Urothelium cell line (cell line): ENCODE measurements around the gene PPIF.

ENCODE experiments used
- DNase-seq: peaks from one replicate; pipeline ENCODE4 v3.0.0; 2011; ENCODE audit warnings: low spot score, mixed read lengths
- FAIRE-seq: peaks from 2 replicates; lab custom pipeline; 2011; peaks lifted over from hg19 to GRCh38; lab: Jason Lieb, UNC

The PPIF gene

DNA sequence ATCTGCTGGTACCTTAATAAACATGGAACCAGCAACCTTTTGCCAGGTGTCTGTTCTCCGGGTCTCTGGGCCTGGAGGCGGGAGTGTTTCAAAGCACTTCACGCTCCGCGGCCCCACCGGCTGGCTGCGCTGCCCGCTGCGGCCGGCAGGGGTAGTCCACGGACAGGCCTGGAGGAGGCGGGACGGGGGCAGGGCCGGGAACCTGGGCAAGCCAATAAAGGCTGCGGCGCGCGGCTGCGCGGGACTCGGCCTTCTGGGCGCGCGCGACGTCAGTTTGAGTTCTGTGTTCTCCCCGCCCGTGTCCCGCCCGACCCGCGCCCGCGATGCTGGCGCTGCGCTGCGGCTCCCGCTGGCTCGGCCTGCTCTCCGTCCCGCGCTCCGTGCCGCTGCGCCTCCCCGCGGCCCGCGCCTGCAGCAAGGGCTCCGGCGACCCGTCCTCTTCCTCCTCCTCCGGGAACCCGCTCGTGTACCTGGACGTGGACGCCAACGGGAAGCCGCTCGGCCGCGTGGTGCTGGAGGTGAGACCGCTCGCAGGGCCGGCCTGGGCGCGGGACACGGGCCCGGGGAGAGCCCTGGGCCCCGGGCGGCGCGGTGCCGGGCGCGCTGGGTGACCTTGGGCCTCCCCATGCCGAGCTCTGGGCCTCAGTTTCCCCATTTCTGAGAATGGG is at the start of gene PPIF:
Gene PPIF, plus strand, starts transcription at position 244 of the 668 bp plus-strand sequence. Its CDS starts 80 bp downstream, at position 324.
- FAIRE-seq, result peak; percentile 30
- DNase-seq, result peak; percentile 97

DNA sequence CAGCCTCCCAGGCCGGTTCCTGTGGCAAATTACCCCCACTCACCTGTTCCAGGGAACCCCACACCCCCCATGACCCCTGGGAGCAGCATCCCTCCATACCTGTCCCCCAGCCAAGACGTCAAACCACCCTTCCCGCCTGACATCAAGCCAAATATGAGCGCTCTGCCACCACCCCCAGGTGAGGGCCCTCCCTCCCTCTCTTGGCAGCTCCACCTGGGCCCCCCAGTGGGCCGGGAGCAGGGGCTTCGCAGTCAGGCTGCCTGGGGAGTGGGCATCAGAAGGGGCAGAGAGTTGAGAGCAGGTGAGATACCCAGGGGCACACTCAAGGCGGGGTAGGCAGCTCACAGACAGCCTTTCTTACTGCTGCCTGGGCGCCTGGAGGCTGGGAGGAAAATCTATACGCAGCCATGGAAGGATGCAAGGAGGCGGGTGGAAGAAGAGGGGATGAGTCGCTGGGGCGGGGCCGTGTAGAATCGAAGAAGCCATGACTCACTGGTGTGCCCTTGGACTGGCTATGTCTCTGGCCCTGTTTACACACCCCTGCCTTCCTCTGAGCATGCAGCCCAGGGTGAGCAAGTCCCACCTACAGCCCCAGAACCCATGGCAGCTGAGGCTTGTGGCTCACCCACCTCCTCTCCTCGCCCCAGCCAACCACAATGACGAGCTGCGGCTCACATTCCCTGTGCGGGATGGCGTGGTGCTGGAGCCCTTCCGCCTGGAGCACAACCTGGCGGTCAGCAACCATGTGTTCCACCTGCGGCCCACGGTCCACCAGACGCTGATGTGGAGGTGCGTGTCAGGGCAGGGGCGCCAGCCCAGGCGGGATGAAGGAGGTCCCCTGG is 48.6 kb upstream of the PPIF start:
- FAIRE-seq, result peak; percentile 88
- DNase-seq, result peak; percentile 93

DNA sequence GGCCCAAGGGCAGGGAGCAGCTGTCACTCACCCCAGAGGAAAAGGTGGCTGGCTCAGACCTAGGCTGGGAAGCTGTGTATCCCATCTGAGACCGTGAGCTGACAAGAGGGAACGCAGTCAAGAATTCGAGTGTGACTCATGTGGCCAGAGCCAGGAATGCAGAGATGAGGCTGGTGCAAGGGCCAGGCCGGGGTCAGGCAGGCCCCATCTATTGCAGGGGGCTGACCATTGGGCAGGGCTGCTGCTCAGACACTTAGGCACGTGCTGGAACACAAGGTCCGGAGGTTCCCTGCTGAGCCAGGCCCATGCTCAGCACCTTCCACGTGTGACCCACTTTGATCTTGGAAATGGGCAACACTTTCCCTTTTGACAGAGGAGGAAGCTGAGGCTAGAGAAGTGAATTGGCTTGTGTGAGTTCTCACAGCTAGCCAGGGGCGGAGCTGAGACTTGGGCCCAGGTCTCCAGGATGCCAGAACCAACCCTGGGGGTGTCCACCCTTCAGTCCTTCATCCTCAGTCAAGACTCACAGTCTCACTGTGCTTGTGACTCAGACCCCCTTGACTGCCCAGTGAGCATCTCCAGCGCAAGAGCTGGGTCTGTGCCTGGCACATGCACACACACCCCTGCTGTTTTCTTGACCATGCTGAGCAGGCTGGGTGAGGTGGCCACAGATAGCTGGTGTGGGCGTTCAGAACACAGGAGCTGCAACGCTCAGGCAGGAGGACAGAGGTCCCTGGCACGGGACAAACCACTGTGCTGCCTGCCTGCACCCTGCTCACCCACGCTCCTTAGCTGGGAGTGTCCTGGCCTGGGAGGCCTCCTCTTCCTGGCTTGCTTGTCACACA is 47.6 kb upstream of the PPIF start:
- DNase-seq (peak; percentile 68), FAIRE-seq (peak; percentile 89)

DNA sequence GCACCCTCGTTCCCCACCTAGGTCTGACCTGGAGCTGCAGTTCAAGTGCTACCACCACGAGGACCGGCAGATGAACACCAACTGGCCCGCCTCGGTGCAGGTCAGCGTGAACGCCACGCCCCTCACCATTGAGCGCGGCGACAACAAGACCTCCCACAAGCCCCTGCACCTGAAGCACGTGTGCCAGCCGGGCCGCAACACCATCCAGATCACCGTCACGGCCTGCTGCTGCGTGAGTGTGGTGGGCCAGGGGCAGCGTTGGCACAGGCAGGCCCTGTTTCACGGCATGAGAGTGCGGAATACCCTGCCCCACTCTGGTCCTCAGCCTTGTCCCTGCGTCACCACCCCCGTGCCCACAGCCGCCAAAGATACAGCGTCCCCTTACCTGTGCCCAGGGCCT is 46.6 kb upstream of the PPIF start:
- FAIRE-seq, result no peak
- DNase-seq, result no peak

DNA sequence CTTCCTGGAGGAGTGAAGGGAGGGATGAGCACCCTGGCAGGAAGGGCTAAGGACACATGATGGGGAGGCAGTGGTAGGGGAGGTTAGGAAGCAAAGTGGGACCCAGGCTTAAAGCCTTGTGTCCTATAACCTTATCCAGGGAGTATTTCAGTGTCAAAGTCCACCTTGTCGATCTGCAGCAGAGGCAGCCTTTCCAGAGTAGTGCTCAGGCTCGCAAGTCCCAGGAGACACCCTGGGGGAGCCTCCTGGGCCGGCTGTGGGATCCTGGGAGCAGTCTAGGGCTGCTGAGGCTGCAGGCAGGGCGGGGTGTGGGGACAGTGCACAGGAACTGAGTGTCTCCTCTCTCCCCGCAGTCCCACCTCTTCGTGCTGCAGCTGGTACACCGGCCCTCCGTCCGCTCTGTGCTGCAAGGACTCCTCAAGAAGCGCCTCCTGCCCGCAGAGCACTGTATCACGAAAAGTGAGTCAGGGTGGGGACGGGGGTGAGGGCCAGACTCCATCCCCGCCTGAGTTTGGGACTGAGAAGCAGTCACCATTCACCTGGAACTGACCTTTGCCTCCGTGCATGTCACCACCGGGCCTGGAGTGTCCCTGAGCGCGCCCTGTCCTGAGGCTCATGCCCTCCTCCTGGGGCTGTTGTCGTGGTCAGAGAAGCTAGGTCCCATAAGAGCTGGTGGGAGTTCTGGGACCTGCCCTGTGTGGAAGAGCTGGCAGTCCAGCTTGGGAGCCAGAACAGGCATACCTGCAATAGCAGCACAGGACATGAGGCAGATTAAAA is 45.3 kb upstream of the PPIF start:
- no peak for FAIRE-seq
- DNase-seq, result no peak

DNA sequence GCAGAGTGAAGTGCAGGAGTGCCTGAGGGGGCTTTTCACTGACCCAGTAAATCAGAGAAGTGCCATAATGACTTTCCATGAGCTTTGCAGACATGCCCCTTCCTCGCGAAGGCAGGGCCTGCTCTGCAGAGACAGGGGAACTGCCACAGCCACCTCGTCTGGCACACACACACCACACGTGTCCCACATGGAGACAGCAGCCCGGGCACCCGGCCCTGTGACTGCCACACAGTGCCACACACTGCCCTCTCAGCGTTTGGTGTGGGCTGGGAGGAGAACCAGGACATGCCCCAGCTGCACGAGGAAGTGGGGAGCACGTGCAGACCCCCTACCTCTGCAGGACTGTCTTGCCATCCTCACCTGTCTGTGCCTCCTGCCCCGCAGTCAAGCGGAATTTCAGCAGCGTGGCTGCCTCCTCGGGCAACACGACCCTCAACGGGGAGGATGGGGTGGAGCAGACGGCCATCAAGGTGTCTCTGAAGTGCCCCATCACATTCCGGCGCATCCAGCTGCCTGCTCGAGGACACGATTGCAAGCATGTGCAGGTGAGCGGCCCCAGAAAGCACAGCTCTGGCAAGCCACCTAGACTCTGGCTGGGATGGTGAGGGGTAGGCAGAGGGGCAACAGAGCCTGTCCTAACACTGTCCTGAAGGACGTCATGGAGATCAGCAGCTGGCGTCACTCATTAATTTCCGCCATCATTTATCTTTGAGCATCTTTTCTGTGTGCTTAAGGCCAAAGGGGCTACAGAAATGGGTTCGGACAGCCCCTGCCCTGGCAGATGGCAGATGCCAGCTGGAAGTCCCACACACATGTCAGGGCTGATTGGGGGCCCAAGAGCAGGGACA is 43.4 kb upstream of the PPIF start:
- FAIRE-seq (no peak), DNase-seq (no peak)

DNA sequence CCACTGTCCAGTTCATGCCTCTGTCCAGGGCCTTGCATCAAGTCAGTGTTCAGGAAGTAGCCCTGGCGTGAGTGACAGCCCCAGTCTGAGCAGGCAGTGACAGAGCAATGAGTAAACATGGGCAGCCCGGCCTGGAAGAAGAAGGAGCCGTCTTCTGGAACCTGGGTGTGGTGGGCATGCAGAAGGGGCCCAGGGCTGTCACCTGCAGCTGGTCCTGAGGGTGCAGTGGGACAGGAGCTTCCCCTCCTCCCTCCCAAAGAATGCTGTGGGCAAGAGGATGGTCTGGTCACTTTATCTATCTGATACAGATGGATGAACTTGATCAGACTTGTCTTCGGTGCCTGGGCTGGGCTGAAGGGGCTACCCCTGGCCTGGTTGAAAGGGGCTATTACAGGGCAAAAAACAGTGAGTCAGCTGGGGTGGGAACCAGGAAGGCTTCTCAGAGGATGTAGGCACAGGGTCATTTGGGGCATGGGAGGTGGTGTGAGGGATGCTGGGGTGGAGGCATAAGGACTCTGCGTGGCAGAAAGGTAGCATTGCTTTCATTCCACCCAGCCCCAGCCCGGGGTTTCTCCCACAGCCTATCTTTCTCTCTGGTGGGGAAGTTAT is 42.7 kb upstream of the PPIF start:
- FAIRE-seq (no peak), DNase-seq (no peak)

DNA sequence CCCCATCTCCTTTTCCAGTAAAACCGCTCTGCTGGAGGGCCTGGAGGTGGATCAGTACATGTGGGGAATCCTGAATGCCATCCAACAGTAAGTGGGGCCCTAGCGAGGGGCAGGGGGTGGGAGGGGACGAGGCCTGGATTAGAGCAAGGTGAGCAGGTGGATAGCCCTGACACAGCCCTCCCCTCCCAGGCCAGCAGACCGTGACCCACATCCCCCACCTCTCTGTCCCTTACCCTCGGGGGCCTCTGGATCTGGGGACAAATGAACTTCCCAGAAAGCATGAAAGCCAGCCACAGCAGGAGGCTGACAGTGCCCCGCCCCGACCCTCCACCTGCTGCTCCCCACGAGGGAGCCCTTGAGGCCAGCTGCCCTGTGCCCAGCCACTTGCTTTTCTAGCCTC is 41.8 kb upstream of the PPIF start:
- DNase-seq (no peak), FAIRE-seq (no peak)

DNA sequence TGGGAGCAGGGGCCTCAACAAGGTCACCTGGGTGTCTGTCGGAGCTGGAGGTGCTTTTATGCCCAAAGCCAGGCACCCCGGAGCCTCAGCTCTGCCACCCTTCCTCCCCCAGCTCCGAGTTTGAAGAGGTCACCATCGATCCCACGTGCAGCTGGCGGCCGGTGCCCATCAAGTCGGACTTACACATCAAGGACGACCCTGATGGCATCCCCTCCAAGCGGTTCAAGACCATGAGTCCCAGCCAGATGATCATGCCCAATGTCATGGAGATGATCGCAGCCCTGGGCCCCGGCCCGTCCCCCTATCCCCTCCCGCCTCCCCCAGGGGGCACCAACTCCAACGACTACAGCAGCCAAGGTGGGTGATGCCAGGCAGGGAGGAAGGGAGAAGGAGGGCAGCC is 41.3 kb upstream of the PPIF start:
- no peak for FAIRE-seq
- no peak for DNase-seq

DNA sequence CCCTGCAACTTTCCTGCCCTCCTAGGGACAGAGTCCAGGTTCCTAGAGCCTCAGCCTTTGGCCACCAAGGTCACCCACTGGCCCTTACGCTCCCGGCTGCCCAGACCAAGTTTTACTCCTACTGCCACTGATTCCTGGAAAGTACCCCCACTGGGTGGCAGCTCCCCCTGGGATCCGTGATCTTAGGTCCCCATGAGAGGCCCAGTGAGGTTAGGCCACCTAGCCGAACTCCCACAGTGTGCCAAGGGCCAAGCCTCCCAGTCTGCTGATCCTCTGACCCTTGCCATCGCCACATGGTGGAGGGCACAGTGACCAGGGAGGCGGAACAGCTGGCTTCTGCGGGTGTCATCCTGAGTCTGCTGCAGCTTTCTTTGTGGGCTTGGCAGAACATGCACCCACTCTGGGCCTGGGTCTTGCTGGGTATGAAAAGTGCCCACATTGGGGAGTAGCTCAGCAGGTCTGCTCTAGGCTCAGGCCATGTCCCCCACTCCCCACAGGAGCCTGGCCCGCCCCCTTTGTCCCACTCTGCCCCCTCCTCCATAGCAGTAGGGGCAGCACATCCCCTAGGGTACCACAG is 40.5 kb upstream of the PPIF start:
- FAIRE-seq, result no peak
- no peak for DNase-seq

DNA sequence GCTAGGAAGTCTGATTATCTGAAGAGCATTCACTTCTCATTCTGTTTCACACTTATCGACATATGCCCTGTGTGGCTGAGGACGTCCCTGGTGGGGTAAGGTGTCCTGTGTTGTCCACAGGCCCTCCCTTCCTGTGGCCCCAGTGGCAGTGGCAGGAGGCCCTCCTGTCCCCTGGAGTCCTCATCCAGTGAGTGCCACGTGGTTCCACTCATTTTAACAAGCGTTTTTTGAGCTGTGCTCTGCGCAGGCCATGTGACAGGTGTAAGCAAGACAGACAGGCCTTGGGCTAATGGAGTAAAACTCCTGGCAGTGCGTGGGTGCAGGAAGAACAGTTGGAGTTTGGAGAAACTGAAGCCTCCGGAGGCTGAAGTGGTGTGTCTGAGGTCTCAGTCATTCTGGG is 39.3 kb upstream of the PPIF start:
- no peak for FAIRE-seq

DNA sequence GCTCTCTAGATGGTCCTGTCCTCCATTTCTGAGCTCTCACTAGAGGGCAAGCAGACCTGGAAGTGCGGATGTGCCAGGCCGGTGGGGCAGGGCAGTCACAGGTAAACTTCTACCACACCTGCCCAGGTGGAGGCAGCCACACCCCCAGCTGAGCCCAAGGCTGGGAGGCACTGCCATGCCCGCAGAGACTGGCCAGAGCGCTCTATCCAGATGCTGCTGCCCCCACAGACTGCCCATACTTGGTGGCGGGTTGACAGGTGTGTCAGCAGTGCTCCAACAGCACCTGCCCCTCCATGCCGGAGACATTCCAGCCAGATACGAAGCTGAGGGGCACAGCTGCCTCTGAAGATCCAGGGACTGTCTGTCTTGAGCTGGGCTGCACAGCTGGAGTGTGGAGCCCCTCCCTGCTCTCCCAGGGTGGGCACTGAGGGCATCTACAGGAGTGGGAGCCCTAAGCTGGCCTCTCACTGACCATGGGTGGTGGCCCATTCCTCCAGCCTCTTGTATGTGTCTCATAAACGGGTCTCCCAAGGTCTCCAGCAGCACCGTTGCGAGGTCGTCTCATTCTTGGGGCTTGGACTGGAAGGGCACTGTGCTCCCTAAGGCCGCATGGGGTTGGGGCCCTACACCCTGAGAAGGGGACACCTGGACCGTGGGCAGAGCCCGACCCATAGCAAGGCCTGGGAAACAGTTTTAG is 38.2 kb upstream of the PPIF start:
- DNase-seq, result no peak
- FAIRE-seq, result no peak

More for the DNA sequence above, 39.3 kb upstream of the PPIF start:
- no peak for DNase-seq

DNA sequence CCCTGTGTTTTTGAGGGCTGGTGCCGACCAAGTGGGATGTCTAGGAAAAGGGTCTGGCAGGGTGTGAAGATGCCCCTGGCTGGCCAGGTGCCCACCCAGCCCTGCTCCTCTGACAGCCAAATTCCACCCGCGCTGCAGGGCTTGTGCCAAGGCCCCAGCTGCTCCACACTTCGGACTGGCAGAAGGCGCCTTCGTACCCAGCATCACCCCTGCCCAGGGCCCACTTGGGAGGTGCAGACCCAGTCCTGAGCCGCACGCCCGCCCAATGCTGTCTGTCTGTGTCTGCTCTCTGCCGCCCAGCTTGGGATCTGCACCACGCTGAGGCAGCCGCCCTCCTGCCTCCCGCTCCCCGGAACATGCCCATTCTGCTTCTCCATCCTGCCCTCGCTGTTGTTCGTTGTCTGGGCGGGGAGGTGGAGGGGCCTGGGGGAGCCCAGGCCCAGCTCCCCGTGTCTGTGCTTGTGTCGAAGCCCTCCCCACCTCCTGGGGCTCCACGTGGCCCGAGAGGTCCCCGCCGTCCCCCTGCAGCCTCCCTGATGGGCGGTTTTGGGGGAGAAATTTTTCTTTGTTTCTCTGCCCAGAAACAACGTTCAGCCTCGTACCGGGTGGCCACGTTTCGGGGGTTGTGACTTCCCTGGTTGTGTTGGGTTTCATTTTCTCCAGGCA is 36.9 kb upstream of the PPIF start:
- DNase-seq, result no peak
- peak; percentile 13 for FAIRE-seq

DNA sequence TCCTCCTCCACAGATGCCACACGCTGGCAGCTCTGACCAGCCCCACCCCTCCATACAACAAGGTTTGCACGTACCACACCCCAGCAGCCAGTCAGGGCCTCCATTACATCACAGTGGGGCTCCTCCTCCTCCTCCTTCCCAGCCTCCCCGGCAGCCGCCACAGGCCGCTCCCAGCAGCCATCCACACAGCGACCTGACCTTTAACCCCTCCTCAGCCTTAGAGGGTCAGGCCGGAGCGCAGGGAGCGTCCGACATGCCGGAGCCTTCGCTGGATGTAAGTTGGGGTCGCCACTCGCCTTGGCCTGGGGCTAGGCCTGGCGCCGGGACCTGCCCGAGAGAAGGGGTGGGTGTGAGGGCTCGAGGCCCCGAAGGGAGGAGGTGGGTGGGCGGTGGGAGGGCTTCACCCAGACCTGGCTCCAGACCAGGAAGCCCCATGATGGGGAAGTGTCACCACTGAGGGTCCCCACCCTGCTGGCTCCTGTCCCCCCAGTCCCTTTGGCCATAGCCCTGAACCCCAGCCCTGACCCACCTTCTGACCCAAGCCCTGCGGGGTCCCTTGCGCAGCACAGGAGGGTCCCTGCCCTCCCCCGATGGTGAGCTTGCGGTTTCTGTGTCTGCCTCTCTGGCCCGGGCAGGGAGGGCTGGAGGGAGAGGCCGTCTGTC is 36.2 kb upstream of the PPIF start:
- DNase-seq, result no peak
- no peak for FAIRE-seq

DNA sequence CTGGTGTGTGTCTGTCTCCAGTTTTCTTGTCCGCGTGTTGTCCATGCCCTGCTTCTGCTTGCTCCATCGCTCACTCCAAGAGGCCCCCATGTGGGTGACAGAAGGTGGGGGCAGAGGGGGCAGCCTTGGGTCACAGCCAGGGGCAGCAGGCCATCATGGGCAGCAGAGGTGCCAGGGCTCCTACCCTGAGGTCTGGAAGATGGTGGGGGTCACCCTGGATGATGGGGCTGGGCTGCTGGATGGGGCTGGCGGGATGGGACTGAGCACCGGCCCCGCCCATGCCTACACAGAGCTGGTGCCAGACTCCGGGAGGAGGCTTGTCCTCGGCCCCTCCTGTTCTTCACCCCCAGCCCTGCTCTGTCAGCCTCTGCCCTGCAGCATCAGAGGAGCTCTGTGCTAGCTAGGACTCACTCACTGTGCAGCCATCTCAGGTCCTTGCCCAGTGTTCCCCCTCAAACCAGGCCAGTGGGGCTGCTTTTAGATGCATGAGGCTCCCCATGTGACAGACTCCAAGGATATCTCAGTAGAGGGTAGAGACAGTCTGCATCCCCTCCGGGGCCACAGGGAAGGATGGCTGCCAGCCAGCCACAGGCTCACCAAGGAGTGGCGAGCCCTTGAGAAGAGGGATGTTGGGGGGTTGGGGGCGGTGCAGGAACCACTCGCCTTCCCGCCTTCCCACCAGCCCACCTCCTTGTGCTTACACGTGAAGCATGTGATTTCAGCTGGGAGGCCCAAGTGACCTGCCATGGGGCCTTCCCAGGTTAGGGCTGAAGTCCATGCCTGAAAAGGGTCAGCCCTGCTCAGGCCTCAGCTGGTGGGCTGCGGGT is 35.5 kb upstream of the PPIF start:
- FAIRE-seq, result no peak

DNA sequence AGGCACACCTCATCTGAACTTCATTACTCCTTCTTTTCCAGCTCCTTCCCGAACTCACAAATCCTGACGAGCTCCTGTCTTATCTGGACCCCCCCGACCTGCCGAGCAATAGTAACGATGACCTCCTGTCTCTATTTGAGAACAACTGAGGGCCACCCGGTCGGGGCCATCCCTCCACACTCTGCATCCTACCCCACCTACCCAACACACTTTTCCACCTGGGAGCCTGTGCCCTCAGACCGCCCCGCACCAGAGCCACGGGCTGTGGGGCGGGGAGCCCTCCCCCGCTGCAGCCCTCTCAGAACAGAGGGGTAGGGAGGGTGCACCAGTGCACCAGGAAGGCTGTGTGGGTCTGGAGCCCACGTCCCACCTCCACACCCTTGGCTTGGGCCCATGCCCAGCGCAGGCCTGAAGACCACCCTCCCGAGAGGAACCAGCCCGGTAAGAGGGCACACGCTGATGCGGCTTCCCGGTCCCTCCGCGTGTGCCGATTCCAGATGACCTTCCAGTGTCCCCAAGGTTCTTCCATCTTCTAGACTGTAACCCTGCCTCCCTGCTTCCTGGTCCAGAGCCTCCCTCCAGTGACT is 34.6 kb upstream of the PPIF start:
- FAIRE-seq (no peak), DNase-seq (no peak)

More for the DNA sequence above, 35.5 kb upstream of the PPIF start:
- no peak for DNase-seq
